Measurements from ENCODE around the gene RWDD4. TPM values are rescaled to one million over a fixed set of nuclear protein-coding genes. Genes with fewer than 3 reads are reported as not detected.

RWDD4 gene
- total and polyA plus RNA-seq, 5 experiments from 2014 or later = 12.9 to 19.1 (median 18.9) TPM

GRCh38 chr4:183670251-183670650 lies 11.3 kb upstream of the RWDD4 start:
- POLR2A ChIA-PET = interaction anchor here (1.7 kb wide), 1 partner anchor 11 kb away, joined by 3 read pairs; the partner anchor contains the start of gene TRAPPC11
- no peak overlapping the region for H3K4me3 Mint-ChIP-seq
- peaks cover 6 to 14% (median 9%) of the 10 kb centered on the region in 4 donors for H3K4me1 Mint-ChIP-seq
- peaks cover 0 to 83% (median 33%) of the 10 kb centered on the region in 3 donors for H3K36me3 Mint-ChIP-seq
- H3K9me3 Mint-ChIP-seq = no peaks in the 10 kb centered on the region
- DNase-seq = no peak
- H3K27me3 Mint-ChIP-seq = no peaks in the 10 kb centered on the region
- peak overlapping the region in 1 of 10 donors; percentile 48 for H3K27ac Mint-ChIP-seq
- ATAC-seq = no peak

GRCh38 chr4:183666088-183666487 lies 7.1 kb upstream of the RWDD4 start:
- no peak overlapping the region for H3K4me3 Mint-ChIP-seq
- H3K36me3 Mint-ChIP-seq = peaks cover 0 to 67% (median 30%) of the 10 kb centered on the region in 3 donors

GRCh38 chr4:183659872-183660242 lies 872 bp upstream of the RWDD4 start:
- Mint-ChIP-seq H3K4me1 (peaks cover 25 to 53% (median 47%) of the 10 kb centered on the region in 4 donors), H3K27me3 (no peaks in the 10 kb centered on the region), H3K9me3 (no peaks in the 10 kb centered on the region), H3K36me3 (peaks cover 0 to 13% (median 4%) of the 10 kb centered on the region in 3 donors), H3K4me3 (peak overlapping the region; percentile 84 to 96 (median 91)), H3K27ac (peak overlapping the region; percentile 90 to 97 (median 94))
- ATAC-seq (no peak), DNase-seq (no peak)
- POLR2A ChIA-PET = interaction anchor here (1.0 to 1.6 kb wide), 7 partner anchors 10 to 742 kb away, joined by 3 to 9 read pairs (median 6); partner anchors contain the start of gene CDKN2AIP

More at GRCh38 chr4:183666088-183666487, 7.1 kb upstream of the RWDD4 start:
- H3K4me1 Mint-ChIP-seq = peaks cover 9 to 24% (median 14%) of the 10 kb centered on the region in 4 donors
- no peak for DNase-seq
- peak overlapping the region in 1 of 10 donors; percentile 46 for H3K27ac Mint-ChIP-seq
- H3K9me3 Mint-ChIP-seq = no peaks in the 10 kb centered on the region
- H3K27me3 Mint-ChIP-seq = no peaks in the 10 kb centered on the region
- POLR2A ChIA-PET = no interaction called here
- no peak for ATAC-seq

- ATAC-seq = no peak
- Mint-ChIP-seq H3K4me3 (peak overlapping the region; percentile 89 to 97 (median 92)), H3K36me3 (peaks cover 3 to 11% (median 4%) of the 10 kb centered on the region in 3 donors), H3K27ac (peak overlapping the region; percentile 91 to 99 (median 95)), H3K9me3 (no peaks in the 10 kb centered on the region), H3K27me3 (no peaks in the 10 kb centered on the region), H3K4me1 (peaks cover 21 to 54% (median 41%) of the 10 kb centered on the region in 4 donors)
- POLR2A ChIA-PET = interaction anchor here (1.0 to 1.2 kb wide), 3 partner anchors 155 to 740 kb away, joined by 3 to 9 read pairs (median 8); partner anchors contain the start of gene CDKN2AIP
- DNase-seq = peak in 5 of 10 donors; percentile 2 to 27 (median 7)
Measured at GRCh38 chr4:183658362-183659028, 490 bp downstream of the RWDD4 start.

GRCh38 chr4:183657564-183657963 lies 1.4 kb downstream of the RWDD4 start:
- Mint-ChIP-seq H3K4me3 (peak overlapping the region; percentile 89 to 97 (median 92)), H3K36me3 (peaks cover 3 to 20% (median 9%) of the 10 kb centered on the region in 3 donors), H3K4me1 (peaks cover 21 to 50% (median 41%) of the 10 kb centered on the region in 4 donors), H3K27ac (peak overlapping the region; percentile 42 to 99 (median 95)), H3K27me3 (no peaks in the 10 kb centered on the region), H3K9me3 (no peaks in the 10 kb centered on the region)
- ATAC-seq = no peak
- POLR2A ChIA-PET = interaction anchor here (1.0 kb wide), 1 partner anchor 152 kb away, joined by 4 read pairs; the partner anchor contains the start of gene ING2
- no peak for DNase-seq

GRCh38 chr4:183645326-183645725 lies 13.7 kb downstream of the RWDD4 start:
- no peak overlapping the region for H3K27ac Mint-ChIP-seq
- no peak overlapping the region for H3K4me3 Mint-ChIP-seq
- POLR2A ChIA-PET = interaction anchor here (0.6 kb wide), 1 partner anchor 138 kb away, joined by 3 read pairs; no protein-coding TSS in a partner anchor
- H3K9me3 Mint-ChIP-seq = no peaks in the 10 kb centered on the region
- no peaks in the 10 kb centered on the region for H3K27me3 Mint-ChIP-seq
- no peak for ATAC-seq
- H3K36me3 Mint-ChIP-seq = peaks cover 0 to 74% (median 20%) of the 10 kb centered on the region in 3 donors
- H3K4me1 Mint-ChIP-seq = no peaks in the 10 kb centered on the region
- DNase-seq = no peak

GRCh38 chr4:183639291-183639690 lies 19.7 kb downstream of the RWDD4 start:
- peak overlapping the region in 3 of 10 donors; percentile 33 to 65 (median 43) for H3K27ac Mint-ChIP-seq
- ATAC-seq (no peak), DNase-seq (no peak)
- H3K27me3 Mint-ChIP-seq = no peaks in the 10 kb centered on the region
- peaks cover 0 to 6% (median 0%) of the 10 kb centered on the region in 4 donors for H3K4me1 Mint-ChIP-seq
- H3K36me3 Mint-ChIP-seq = peaks cover 0 to 25% (median 6%) of the 10 kb centered on the region in 3 donors
- H3K9me3 Mint-ChIP-seq = no peaks in the 10 kb centered on the region
- POLR2A ChIA-PET = no interaction called here
- H3K4me3 Mint-ChIP-seq = no peak overlapping the region

- no peak overlapping the region for H3K27ac Mint-ChIP-seq
Measured at GRCh38 chr4:183638436-183638835, 20.5 kb downstream of the RWDD4 start.

GRCh38 chr4:183637461-183637860 lies 21.5 kb downstream of the RWDD4 start:
- no peaks in the 10 kb centered on the region for H3K27me3 Mint-ChIP-seq
- DNase-seq (no peak), ATAC-seq (no peak)
- peaks cover 0 to 6% (median 0%) of the 10 kb centered on the region in 4 donors for H3K4me1 Mint-ChIP-seq
- H3K9me3 Mint-ChIP-seq = no peaks in the 10 kb centered on the region
- H3K4me3 Mint-ChIP-seq = no peak overlapping the region
- H3K36me3 Mint-ChIP-seq = peaks cover 0 to 13% (median 2%) of the 10 kb centered on the region in 3 donors
- POLR2A ChIA-PET = no interaction called here
- H3K27ac Mint-ChIP-seq = no peak overlapping the region

More at GRCh38 chr4:183638436-183638835, 20.5 kb downstream of the RWDD4 start:
- no peaks in the 10 kb centered on the region for H3K27me3 Mint-ChIP-seq
- H3K36me3 Mint-ChIP-seq = peaks cover 0 to 17% (median 2%) of the 10 kb centered on the region in 3 donors
- peaks cover 0 to 6% (median 0%) of the 10 kb centered on the region in 4 donors for H3K4me1 Mint-ChIP-seq
- H3K4me3 Mint-ChIP-seq = no peak overlapping the region
- POLR2A ChIA-PET = no interaction called here
- ATAC-seq = no peak
- H3K9me3 Mint-ChIP-seq = no peaks in the 10 kb centered on the region
- DNase-seq = no peak

- no peaks in the 10 kb centered on the region for H3K27me3 Mint-ChIP-seq
- no peak for DNase-seq
- peaks cover 0 to 10% (median 2%) of the 10 kb centered on the region in 3 donors for H3K36me3 Mint-ChIP-seq
- H3K9me3 Mint-ChIP-seq = no peaks in the 10 kb centered on the region
- H3K4me3 Mint-ChIP-seq = no peak overlapping the region
- POLR2A ChIA-PET = interaction anchor here (0.6 kb wide), 1 partner anchor 162 kb away, joined by 3 read pairs; no protein-coding TSS in a partner anchor
- no peak overlapping the region for H3K27ac Mint-ChIP-seq
- H3K4me1 Mint-ChIP-seq = peaks cover 0 to 6% (median 0%) of the 10 kb centered on the region in 4 donors
- no peak for ATAC-seq
Measured at GRCh38 chr4:183636923-183637322, 22.1 kb downstream of the RWDD4 start.

GRCh38 chr4:183636503-183636902 lies 22.5 kb downstream of the RWDD4 start:
- Mint-ChIP-seq H3K4me3 (no peak overlapping the region), H3K36me3 (peaks cover 0 to 10% (median 2%) of the 10 kb centered on the region in 3 donors), H3K27me3 (no peaks in the 10 kb centered on the region), H3K9me3 (no peaks in the 10 kb centered on the region), H3K27ac (no peak overlapping the region), H3K4me1 (peaks cover 0 to 6% (median 0%) of the 10 kb centered on the region in 4 donors)
- no peak for ATAC-seq
- DNase-seq = no peak
- POLR2A ChIA-PET = interaction anchor here (0.6 kb wide), 1 partner anchor 161 kb away, joined by 3 read pairs; no protein-coding TSS in a partner anchor

GRCh38 chr4:183635741-183636140 lies 23.2 kb downstream of the RWDD4 start:
- Mint-ChIP-seq H3K27ac (peak overlapping the region in 1 of 10 donors; percentile 44), H3K9me3 (no peaks in the 10 kb centered on the region), H3K36me3 (peaks cover 0 to 6% (median 0%) of the 10 kb centered on the region in 3 donors), H3K27me3 (no peaks in the 10 kb centered on the region), H3K4me1 (peaks cover 0 to 6% (median 0%) of the 10 kb centered on the region in 4 donors), H3K4me3 (no peak overlapping the region)
- POLR2A ChIA-PET = interaction anchor here (0.6 kb wide), 1 partner anchor 189 kb away, joined by 3 read pairs; no protein-coding TSS in a partner anchor
- ATAC-seq (no peak), DNase-seq (no peak)

GRCh38 chr4:183635321-183635720 lies 23.7 kb downstream of the RWDD4 start:
- DNase-seq (no peak), ATAC-seq (no peak)
- Mint-ChIP-seq H3K9me3 (no peaks in the 10 kb centered on the region), H3K4me3 (no peak overlapping the region), H3K27ac (no peak overlapping the region), H3K27me3 (no peaks in the 10 kb centered on the region), H3K36me3 (peaks cover 0 to 6% (median 0%) of the 10 kb centered on the region in 3 donors), H3K4me1 (peaks cover 0 to 6% (median 0%) of the 10 kb centered on the region in 4 donors)
- POLR2A ChIA-PET = interaction anchor here (0.7 kb wide), 1 partner anchor 126 kb away, joined by 3 read pairs; no protein-coding TSS in a partner anchor
